HepG2 (cell line): Measurements from ENCODE around the gene AANAT. TPM values are rescaled to one million over a fixed set of nuclear protein-coding genes. Genes with fewer than 3 reads are reported as not detected.
A peak's percentile ranks its signal among the peaks of the same experiment; 100 is the strongest.

ENCODE experiments used
- AGO1 ChIP-seq: fragments of 200-400 bp; formaldehyde crosslinking; IDR thresholded peaks from 2 replicates; pipeline ENCODE4 v1.6.1; 2017; ENCODE audit warnings: mild to moderate bottlenecking, low read depth, low read length, moderate library complexity; ENCODE audit not compliant: poor library complexity, severe bottlenecking
- BCL3 ChIP-seq: sonication (generic); formaldehyde crosslinking; IDR thresholded peaks from 2 replicates; pipeline ENCODE4 v1.5.1; 2020; ENCODE audit warnings: mild to moderate bottlenecking, missing genetic modification reagents, moderate library complexity
- ELF1 ChIP-seq: sonication (generic); formaldehyde crosslinking; IDR thresholded peaks from 2 replicates; pipeline ENCODE4 v1.4.0; 2020; ENCODE audit warnings: missing genetic modification reagents
- HCFC1 ChIP-seq: fragments of 150-350 bp; IDR thresholded peaks from 2 replicates; pipeline ENCODE4 v1.6.1; 2014; ENCODE audit warnings: low read depth, low read length
- HMGXB4 ChIP-seq, 2 experiments: sonication (generic) in 1 of 2; formaldehyde crosslinking in 1 of 2; IDR thresholded peaks; 2 replicates each; pipeline versions ENCODE4 v1.4.0 to v1.6.1; 2018 to 2020; ENCODE audit warnings: missing genetic modification reagents in 2 of 2, borderline replicate concordance in 1 of 2, low read depth in 1 of 2, mild to moderate bottlenecking in 1 of 2, missing biosample characterization in 1 of 2
- HNRNPLL ChIP-seq: fragments of 200-400 bp; formaldehyde crosslinking; IDR thresholded peaks from 2 replicates; pipeline ENCODE4 v1.6.1; 2017; ENCODE audit warnings: mild to moderate bottlenecking, low read depth, low read length; ENCODE audit not compliant: poor library complexity, severe bottlenecking
- JDP2 ChIP-seq: sonication (generic); formaldehyde crosslinking; IDR thresholded peaks from 2 replicates; pipeline ENCODE4 v1.8.1; 2022; ENCODE audit warnings: missing genetic modification reagents, borderline replicate concordance
- KDM5B ChIP-seq: sonication (generic); formaldehyde crosslinking; IDR thresholded peaks from 2 replicates; pipeline ENCODE4 v1.4.0; 2020; ENCODE audit warnings: missing genetic modification reagents, mild to moderate bottlenecking, borderline replicate concordance
- MAFK ChIP-seq, 2 experiments: IDR thresholded peaks in 1 of 2; conservative IDR thresholded peaks in 1 of 2; 2 replicates each; pipeline ENCODE4 v1.6.1; 2011; ENCODE audit warnings: improper control_type of control experiment in 2 of 2, low read length in 2 of 2
- MAX ChIP-seq: IDR thresholded peaks from 2 replicates; pipeline ENCODE4 v1.6.1; 2012; ENCODE audit warnings: inconsistent platforms
- NFIC ChIP-seq: IDR thresholded peaks from 2 replicates; pipeline ENCODE4 v1.6.1; 2012; ENCODE audit warnings: mild to moderate bottlenecking, low read length, inconsistent platforms
- NR2F6 ChIP-seq, 2 experiments: IDR thresholded peaks; 2 replicates each; pipeline ENCODE4 v1.6.1; 2016; ENCODE audit warnings: antibody characterized with exemption in 1 of 2, mild to moderate bottlenecking in 1 of 2
- RARG ChIP-seq: sonication (generic); formaldehyde crosslinking; IDR thresholded peaks from 2 replicates; pipeline ENCODE4 v1.4.0; 2020; ENCODE audit warnings: low read depth, mild to moderate bottlenecking, missing genetic modification reagents
- RFX3 ChIP-seq: IDR thresholded peaks from 2 replicates; pipeline ENCODE4 v1.6.1; 2016; ENCODE audit warnings: missing biosample characterization, missing genetic modification reagents
- SMAD9 ChIP-seq: sonication (generic); formaldehyde crosslinking; IDR thresholded peaks from 2 replicates; pipeline ENCODE4 v1.5.1; 2020; ENCODE audit warnings: mild to moderate bottlenecking, missing genetic modification reagents
- SMC3 ChIP-seq: IDR thresholded peaks from 2 replicates; pipeline ENCODE4 v1.6.1; 2011; ENCODE audit warnings: low read length, improper control_type of control experiment
- STAG1 ChIP-seq: sonication (generic); formaldehyde crosslinking; IDR thresholded peaks from 2 replicates; pipeline ENCODE4 v1.4.0; 2020; ENCODE audit warnings: missing genetic modification reagents
- U2AF1 ChIP-seq: fragments of 200-400 bp; formaldehyde crosslinking; optimal IDR thresholded peaks from 2 replicates; pipeline ENCODE3; 2017; ENCODE audit warnings: mild to moderate bottlenecking, low read depth, low read length
- ZFP37 ChIP-seq: sonication (generic); formaldehyde crosslinking; IDR thresholded peaks from 2 replicates; pipeline ENCODE4 v1.4.0; 2020; ENCODE audit warnings: missing genetic modification reagents, borderline replicate concordance
- ZFYVE20 ChIP-seq: sonication (generic); formaldehyde crosslinking; IDR thresholded peaks from 2 replicates; pipeline ENCODE4 v1.8.0; 2023; ENCODE audit warnings: low read depth, mild to moderate bottlenecking, moderate library complexity, missing genetic modification reagents, borderline replicate concordance
- ZNF136 ChIP-seq: sonication (generic); formaldehyde crosslinking; IDR thresholded peaks from 2 replicates; pipeline ENCODE4 v1.8.1; 2022; ENCODE audit warnings: low read depth, mild to moderate bottlenecking, moderate library complexity, missing genetic modification reagents
- ZNF513 ChIP-seq: sonication (generic); formaldehyde crosslinking; conservative IDR thresholded peaks from 2 replicates; pipeline ENCODE4 v1.5.0; 2020; ENCODE audit warnings: missing genetic modification reagents
- ZNF619 ChIP-seq: sonication (generic); formaldehyde crosslinking; IDR thresholded peaks from 2 replicates; pipeline ENCODE4 v1.4.0; 2020; ENCODE audit warnings: mild to moderate bottlenecking, missing genetic modification reagents
- ZNF816 ChIP-seq: sonication (generic); formaldehyde crosslinking; IDR thresholded peaks from 2 replicates; pipeline ENCODE4 v1.8.0; 2022; ENCODE audit warnings: missing genetic modification reagents, mild to moderate bottlenecking, borderline replicate concordance
- ZSCAN20 ChIP-seq: sonication (generic); formaldehyde crosslinking; IDR thresholded peaks from 2 replicates; pipeline ENCODE4 v1.4.0; 2020; ENCODE audit warnings: missing genetic modification reagents, mild to moderate bottlenecking, borderline replicate concordance
- polyA plus RNA-seq, 8 experiments: library from polyadenylated mRNA; depleted of rRNA in 3 of 8; stranded (reverse) in 7 of 8; unstranded in 1 of 8; fragments of >200 nt; fragmentation: Illumina TruSeq in 4 of 8; extraction: Trizol in 4 of 8; gene quantifications; 2 replicates each; pipeline versions ENCODE4 v1.2.1 to v1.2.3, GENCODE V29; 2011 to 2016; ENCODE audit warnings: low read depth in 4 of 8, missing spikeins in 1 of 8, mixed read lengths in 1 of 8; ENCODE audit not compliant: insufficient read depth in 1 of 8
- total RNA-seq, 5 experiments: library from RNA; depleted of rRNA; stranded (reverse); fragments of >200 nt; fragmentation: Illumina TruSeq; extraction: Trizol; gene quantifications; 2 replicates each; pipeline ENCODE4 v1.2.3, GENCODE V29; 2016; ENCODE audit warnings: low read depth in 1 of 5

Gene AANAT
- total and polyA plus RNA-seq, 2 of the 13 experiments (the other 11 are each of a cell fraction or from before 2014, with no cell fraction given) = 0.07 TPM; not detected in 1

- no peak for TF ChIP-seq KDM5B (CRISPR knock-in tag)
- TF ChIP-seq AGO1 = no peak
- TF ChIP-seq BCL3 (CRISPR knock-in tag) = no peak
- TF ChIP-seq SMAD9 (CRISPR knock-in tag) = no peak
- no peak for TF ChIP-seq SMC3
- TF ChIP-seq U2AF1 = no peak
- no peak for TF ChIP-seq HMGXB4 (CRISPR knock-in tag; IDR thresholded peaks at IDR 0.05; ENCODE audit: borderline replicate concordance in 1 of 2, low read depth in 1 of 2)
- no peak for TF ChIP-seq ZFP37
- TF ChIP-seq RFX3 (CRISPR knock-in tag) = no peak
- TF ChIP-seq NFIC = no peak
- no peak for TF ChIP-seq RARG (CRISPR knock-in tag)
- TF ChIP-seq ELF1 (CRISPR knock-in tag) = no peak
- TF ChIP-seq MAX = 0 out of 2 replicates have a peak, but pooled peaks have one; percentile 22
- no peak for TF ChIP-seq JDP2
- TF ChIP-seq HNRNPLL = no peak
- TF ChIP-seq ZNF619 (CRISPR knock-in tag) = no peak
- TF ChIP-seq MAFK (conservative IDR thresholded peaks at IDR 0.05 in 1 of 2, IDR thresholded peaks at IDR 0.05 in 1 of 2; ENCODE audit: low read length in 2 of 2) = peak; percentile 94 to 98
- no peak for TF ChIP-seq ZNF136 (CRISPR knock-in tag)
- TF ChIP-seq ZNF816 (CRISPR knock-in tag) = no peak
- no peak for TF ChIP-seq ZNF513 (CRISPR knock-in tag)
- TF ChIP-seq ZFYVE20 (CRISPR knock-in tag) = no peak
- no peak for TF ChIP-seq NR2F6 (IDR thresholded peaks at IDR 0.05)
- TF ChIP-seq NR2F6 (CRISPR knock-in tag; IDR thresholded peaks at IDR 0.05) = peak; percentile 36; the same call in 1 of the 2 replicates
- no peak for TF ChIP-seq STAG1 (CRISPR knock-in tag)
- no peak for TF ChIP-seq HCFC1
- TF ChIP-seq ZSCAN20 = no peak
Observed at GRCh38 chr17:76446449-76447231, 20.8 kb upstream of the AANAT start (continued).
